Right renal pelvis (tissue), 4 donors: ENCODE measurements around the gene BRD4. TPM values are rescaled to one million over a fixed set of nuclear protein-coding genes. Genes with fewer than 3 reads are reported as not detected.

Experiments used
- DNase-seq, 4 donors: peaks; one replicate each; pipeline ENCODE4 v3.0.0-alpha.2; 2013; ENCODE audit warnings: low read depth in 4 of 4, low spot score in 3 of 4, missing footprints in 1 of 4
- polyA plus RNA-seq, 4 donors: library from polyadenylated mRNA; unstranded; fragments of 120-200 nt; gene quantifications; one replicate each; pipeline ENCODE4 v1.2.1, GENCODE V29; 2013; ENCODE audit not compliant: insufficient read length in 4 of 4

Gene BRD4
- polyA plus RNA-seq, 4 donors, result 48.5 to 60.5 (median 49.2) TPM

GRCh38 chr19:15274477-15274876, 57.9 kb downstream of the BRD4 start:
- DNase-seq, result no peak

- DNase-seq, result no peak
Observed at GRCh38 chr19:15269806-15270205, 62.5 kb downstream of the BRD4 start.

GRCh38 chr19:15268928-15269253, 63.4 kb downstream of the BRD4 start:
- DNase-seq, result no peak

GRCh38 chr19:15268192-15268927, 64.0 kb downstream of the BRD4 start:
- DNase-seq, result no peak

- no peak for DNase-seq
Observed at GRCh38 chr19:15266683-15267082, 65.7 kb downstream of the BRD4 start.

GRCh38 chr19:15265850-15266248, 66.5 kb downstream of the BRD4 start:
- no peak for DNase-seq

GRCh38 chr19:15265214-15265849, 67.0 kb downstream of the BRD4 start:
- no peak for DNase-seq

- no peak for DNase-seq
Observed at GRCh38 chr19:15264933-15265206, 67.5 kb downstream of the BRD4 start.

GRCh38 chr19:15264061-15264932, 68.0 kb downstream of the BRD4 start:
- no peak for DNase-seq

GRCh38 chr19:15263361-15263985, 68.9 kb downstream of the BRD4 start:
- DNase-seq, result no peak

- DNase-seq, result no peak
Observed at GRCh38 chr19:15262011-15262410, 70.3 kb downstream of the BRD4 start.

GRCh38 chr19:15260939-15261338, 71.4 kb downstream of the BRD4 start:
- DNase-seq, result no peak

- DNase-seq, result peak in 1 of 4 donors; percentile 52
Observed at GRCh38 chr19:15259907-15260306, 72.4 kb downstream of the BRD4 start.

- DNase-seq, result no peak
Observed at GRCh38 chr19:15257782-15258181, 74.6 kb downstream of the BRD4 start.

- no peak for DNase-seq
Observed at GRCh38 chr19:15256708-15257331, 75.5 kb downstream of the BRD4 start.

GRCh38 chr19:15255359-15255990, 76.9 kb downstream of the BRD4 start:
- no peak for DNase-seq

GRCh38 chr19:15254547-15254946, 77.8 kb downstream of the BRD4 start:
- no peak for DNase-seq

- no peak for DNase-seq
Observed at GRCh38 chr19:15253513-15253912, 78.8 kb downstream of the BRD4 start.

GRCh38 chr19:15253061-15253460, 79.3 kb downstream of the BRD4 start:
- no peak for DNase-seq

- DNase-seq, result no peak
Observed at GRCh38 chr19:15252398-15253018, 79.8 kb downstream of the BRD4 start.
